Measurements from ENCODE around the gene LMCD1.
A peak's percentile ranks its signal among the peaks of the same experiment; 100 is the strongest.

Gene LMCD1

GRCh38 chr3:8499181-8499611, 2.4 kb upstream of the LMCD1 start:
- no peak for DNase-seq
- Histone ChIP-seq H2BK5ac (ENCODE audit: low read depth, low read length, poor library complexity, severe bottlenecking) (no peak overlapping the region), H2AK5ac (ENCODE audit: low read length, severe bottlenecking) (peak overlapping the region; percentile 11), H3K79me1 (replicated peaks; ENCODE audit: low read length, poor library complexity, severe bottlenecking) (peaks cover 2% of the 10 kb centered on the region), H3K14ac (ENCODE audit: low read length in 2 of 2) (no peak overlapping the region), H3K4me3 (ENCODE audit: insufficient read depth in 1 of 2, low read depth in 1 of 2, low read length in 2 of 2) (no peak overlapping the region), H3K27me3 (ENCODE audit: control insufficient read depth in 1 of 2, insufficient read depth in 1 of 2, low read length in 2 of 2) (no peaks in the 10 kb centered on the region), H3K27ac (ENCODE audit: low read length, poor library complexity, severe bottlenecking) (peak overlapping the region; percentile 84), H2BK15ac (ENCODE audit: low read depth, poor library complexity, severe bottlenecking) (no peak overlapping the region), H3K36me3 (ENCODE audit: control insufficient read depth in 1 of 2, insufficient read depth in 2 of 2, low read depth in 1 of 2, low read length in 2 of 2) (no peaks in the 10 kb centered on the region), H3K9ac (ENCODE audit: low read length) (no peak overlapping the region), H3K9me3 (ENCODE audit: control insufficient read depth, low read length) (no peaks in the 10 kb centered on the region), H2BK120ac (ENCODE audit: low read depth, low read length) (no peak overlapping the region), H4K91ac (ENCODE audit: low read length) (no peak overlapping the region), H3K4me1 (ENCODE audit: control insufficient read depth, insufficient read depth, low read depth, low read length) (peaks cover 16% of the 10 kb centered on the region), H4K8ac (ENCODE audit: low read length) (no peak overlapping the region), H3K4me2 (ENCODE audit: low read length, poor library complexity, severe bottlenecking) (no peak overlapping the region), H2AFZ (ENCODE audit: low read depth, low read length) (no peak overlapping the region), H3K4ac (ENCODE audit: low read depth in 1 of 2, low read length in 2 of 2) (no peak overlapping the region), H3K23ac (ENCODE audit: low read length in 2 of 2) (no peak overlapping the region), H3K18ac (ENCODE audit: low read depth in 1 of 2, low read length in 2 of 2) (no peak overlapping the region), H2BK12ac (ENCODE audit: low read length in 2 of 2) (peak overlapping the region in 1 of 2 experiments; percentile 0)
- 17% methylated on average over 1 of the region's 1 CpG for WGBS

GRCh38 chr3:8500319-8500988, 1.2 kb upstream of the LMCD1 start:
- 55% methylated on average over 11 of the region's 11 CpGs for WGBS
- Histone ChIP-seq H3K4me2 (ENCODE audit: low read length, poor library complexity, severe bottlenecking) (peak overlapping the region; percentile 53), H2AFZ (ENCODE audit: low read depth, low read length) (no peak overlapping the region), H4K8ac (ENCODE audit: low read length) (no peak overlapping the region), H3K23ac (ENCODE audit: low read length in 2 of 2) (no peak overlapping the region), H3K14ac (ENCODE audit: low read length in 2 of 2) (no peak overlapping the region), H4K91ac (ENCODE audit: low read length) (no peak overlapping the region), H2BK15ac (ENCODE audit: low read depth, poor library complexity, severe bottlenecking) (no peak overlapping the region), H2BK120ac (ENCODE audit: low read depth, low read length) (no peak overlapping the region), H3K4ac (ENCODE audit: low read depth in 1 of 2, low read length in 2 of 2) (peak overlapping the region in 1 of 2 experiments; percentile 54), H3K79me1 (replicated peaks; ENCODE audit: low read length, poor library complexity, severe bottlenecking) (peaks cover 2% of the 10 kb centered on the region), H3K4me3 (ENCODE audit: insufficient read depth in 1 of 2, low read depth in 1 of 2, low read length in 2 of 2) (peak overlapping the region in 1 of 2 experiments; percentile 27), H3K27ac (ENCODE audit: low read length, poor library complexity, severe bottlenecking) (peak overlapping the region; percentile 88), H3K18ac (ENCODE audit: low read depth in 1 of 2, low read length in 2 of 2) (no peak overlapping the region), H3K27me3 (ENCODE audit: control insufficient read depth in 1 of 2, insufficient read depth in 1 of 2, low read length in 2 of 2) (no peaks in the 10 kb centered on the region), H3K9me3 (ENCODE audit: control insufficient read depth, low read length) (no peaks in the 10 kb centered on the region), H3K9ac (ENCODE audit: low read length) (peak overlapping the region; percentile 77), H3K36me3 (ENCODE audit: control insufficient read depth in 1 of 2, insufficient read depth in 2 of 2, low read depth in 1 of 2, low read length in 2 of 2) (peaks cover 0 to 4% of the 10 kb centered on the region in 2 experiments), H2BK12ac (ENCODE audit: low read length in 2 of 2) (peak overlapping the region in 1 of 2 experiments; percentile 1), H2AK5ac (ENCODE audit: low read length, severe bottlenecking) (peak overlapping the region; percentile 54), H2BK5ac (ENCODE audit: low read depth, low read length, poor library complexity, severe bottlenecking) (peak overlapping the region; percentile 50), H3K4me1 (ENCODE audit: control insufficient read depth, insufficient read depth, low read depth, low read length) (peaks cover 14% of the 10 kb centered on the region)
- peak; percentile 44 for DNase-seq

- WGBS, result 22% methylated on average over 5 of the region's 8 CpGs
Observed at GRCh38 chr3:8500989-8501370, 643 bp upstream of the LMCD1 start.

GRCh38 chr3:8503461-8503860, 1.8 kb downstream of the LMCD1 start:
- Histone ChIP-seq H3K36me3 (ENCODE audit: control insufficient read depth in 1 of 2, insufficient read depth in 2 of 2, low read depth in 1 of 2, low read length in 2 of 2) (peaks cover 0 to 4% of the 10 kb centered on the region in 2 experiments), H3K9me3 (ENCODE audit: control insufficient read depth, low read length) (no peaks in the 10 kb centered on the region), H3K14ac (ENCODE audit: low read length in 2 of 2) (no peak overlapping the region), H4K91ac (ENCODE audit: low read length) (no peak overlapping the region), H2BK15ac (ENCODE audit: low read depth, poor library complexity, severe bottlenecking) (no peak overlapping the region), H2BK12ac (ENCODE audit: low read length in 2 of 2) (no peak overlapping the region), H3K4ac (ENCODE audit: low read depth in 1 of 2, low read length in 2 of 2) (no peak overlapping the region), H3K23ac (ENCODE audit: low read length in 2 of 2) (no peak overlapping the region), H3K27me3 (ENCODE audit: control insufficient read depth in 1 of 2, insufficient read depth in 1 of 2, low read length in 2 of 2) (no peaks in the 10 kb centered on the region), H2BK120ac (ENCODE audit: low read depth, low read length) (no peak overlapping the region), H3K4me2 (ENCODE audit: low read length, poor library complexity, severe bottlenecking) (peak overlapping the region; percentile 72), H3K4me3 (ENCODE audit: insufficient read depth in 1 of 2, low read depth in 1 of 2, low read length in 2 of 2) (peak overlapping the region in 1 of 2 experiments; percentile 71), H2BK5ac (ENCODE audit: low read depth, low read length, poor library complexity, severe bottlenecking) (no peak overlapping the region), H3K27ac (ENCODE audit: low read length, poor library complexity, severe bottlenecking) (peak overlapping the region; percentile 91), H4K8ac (ENCODE audit: low read length) (no peak overlapping the region), H2AFZ (ENCODE audit: low read depth, low read length) (no peak overlapping the region), H3K18ac (ENCODE audit: low read depth in 1 of 2, low read length in 2 of 2) (no peak overlapping the region), H2AK5ac (ENCODE audit: low read length, severe bottlenecking) (peak overlapping the region; percentile 81), H3K4me1 (ENCODE audit: control insufficient read depth, insufficient read depth, low read depth, low read length) (peaks cover 15% of the 10 kb centered on the region), H3K9ac (ENCODE audit: low read length) (peak overlapping the region; percentile 84), H3K79me1 (replicated peaks; ENCODE audit: low read length, poor library complexity, severe bottlenecking) (no peaks in the 10 kb centered on the region)
- WGBS, result 81% methylated on average over 1 of the region's 1 CpG
- no peak for DNase-seq

More at GRCh38 chr3:8500989-8501370, 643 bp upstream of the LMCD1 start:
- Histone ChIP-seq H3K9me3 (ENCODE audit: control insufficient read depth, low read length) (no peaks in the 10 kb centered on the region), H2BK5ac (ENCODE audit: low read depth, low read length, poor library complexity, severe bottlenecking) (peak overlapping the region; percentile 95), H2AK5ac (ENCODE audit: low read length, severe bottlenecking) (peak overlapping the region; percentile 11), H4K8ac (ENCODE audit: low read length) (no peak overlapping the region), H3K27ac (ENCODE audit: low read length, poor library complexity, severe bottlenecking) (peak overlapping the region; percentile 95), H3K4ac (ENCODE audit: low read depth in 1 of 2, low read length in 2 of 2) (no peak overlapping the region), H3K23ac (ENCODE audit: low read length in 2 of 2) (peak overlapping the region in 1 of 2 experiments; percentile 17), H2BK120ac (ENCODE audit: low read depth, low read length) (peak overlapping the region; percentile 45), H3K4me1 (ENCODE audit: control insufficient read depth, insufficient read depth, low read depth, low read length) (peaks cover 16% of the 10 kb centered on the region), H3K79me1 (replicated peaks; ENCODE audit: low read length, poor library complexity, severe bottlenecking) (peaks cover 2% of the 10 kb centered on the region), H3K18ac (ENCODE audit: low read depth in 1 of 2, low read length in 2 of 2) (peak overlapping the region in 1 of 2 experiments; percentile 16), H4K91ac (ENCODE audit: low read length) (peak overlapping the region; percentile 45), H3K9ac (ENCODE audit: low read length) (peak overlapping the region; percentile 94), H3K4me2 (ENCODE audit: low read length, poor library complexity, severe bottlenecking) (peak overlapping the region; percentile 64), H2AFZ (ENCODE audit: low read depth, low read length) (no peak overlapping the region), H3K4me3 (ENCODE audit: insufficient read depth in 1 of 2, low read depth in 1 of 2, low read length in 2 of 2) (peak overlapping the region; percentile 54 to 83), H2BK12ac (ENCODE audit: low read length in 2 of 2) (peak overlapping the region in 1 of 2 experiments; percentile 74), H3K27me3 (ENCODE audit: control insufficient read depth in 1 of 2, insufficient read depth in 1 of 2, low read length in 2 of 2) (no peaks in the 10 kb centered on the region), H2BK15ac (ENCODE audit: low read depth, poor library complexity, severe bottlenecking) (no peak overlapping the region), H3K36me3 (ENCODE audit: control insufficient read depth in 1 of 2, insufficient read depth in 2 of 2, low read depth in 1 of 2, low read length in 2 of 2) (peaks cover 0 to 4% of the 10 kb centered on the region in 2 experiments), H3K14ac (ENCODE audit: low read length in 2 of 2) (no peak overlapping the region)
- no peak for DNase-seq

Data from mesenchymal stem cell (in vitro differentiated cells and primary cell).